ENCODE data around the gene KCNT2.

GRCh38 chr1:196517193-196517592 is 91.0 kb downstream of the KCNT2 start:
- no peak for TF ChIP-seq CTCF (IDR thresholded peaks at IDR 0.05 in 2 of 3, conservative IDR thresholded peaks at IDR 0.05 in 1 of 3; ENCODE audit: borderline replicate concordance in 1 of 3, insufficient read depth in 1 of 3, low read depth in 2 of 3, low read length in 2 of 3)
- no peak for TF ChIP-seq ZNF274 (IDR thresholded peaks at IDR 0.05; ENCODE audit: low read depth, low read length)
- TF ChIP-seq POLR2AphosphoS5 (IDR thresholded peaks at IDR 0.05; ENCODE audit: low read depth, low read length), result no peak
- TF ChIP-seq TCF7L2 (IDR thresholded peaks at IDR 0.05; ENCODE audit: borderline replicate concordance, extremely low read depth, insufficient read depth, insufficient read length), result no peak
- no peak for TF ChIP-seq EZH2phosphoT487 (IDR thresholded peaks at IDR 0.05; ENCODE audit: borderline replicate concordance)
- TF ChIP-seq JUND (IDR thresholded peaks at IDR 0.05), result no peak
- no peak for TF ChIP-seq ELF1 (IDR thresholded peaks at IDR 0.05; ENCODE audit: borderline replicate concordance, low read depth)
- no peak for TF ChIP-seq POLR2A (IDR thresholded peaks at IDR 0.05; ENCODE audit: borderline replicate concordance, extremely low read depth, insufficient read depth, insufficient read length)
- no peak for TF ChIP-seq SRF (IDR thresholded peaks at IDR 0.05; ENCODE audit: low read depth)
- TF ChIP-seq YY1 (IDR thresholded peaks at IDR 0.05; ENCODE audit: extremely low read depth, insufficient replicate concordance, low read depth, low read length), result no peak
- no peak for TF ChIP-seq ATF3 (IDR thresholded peaks at IDR 0.05)
- no peak for TF ChIP-seq EZH2 (IDR thresholded peaks at IDR 0.05)

Measured in HCT116 (cell line).